K562 (cell line): ENCODE data around the gene RHAG. TPM values are rescaled to one million over a fixed set of nuclear protein-coding genes. Genes with fewer than 3 reads are reported as not detected.

Source experiments
- KAT2B ChIP-seq: IDR thresholded peaks from one replicate; pipeline ENCODE4 v1.6.1; 2012; ENCODE audit warnings: low read depth, mild to moderate bottlenecking, control low read depth, inconsistent platforms, low read length, moderate library complexity
- MECOM ChIP-seq: fragments of 250-450 bp; sonication (Bioruptor Pico); IDR thresholded peaks from 2 replicates; pipeline ENCODE4 v1.8.0; 2022; ENCODE audit warnings: inconsistent platforms
- MIER1 ChIP-seq: fragments of 450-650 bp; IDR thresholded peaks from 2 replicates; pipeline ENCODE4 v1.6.1; 2016; ENCODE audit warnings: antibody characterized with exemption, mild to moderate bottlenecking, low read depth
- SRSF9 ChIP-seq: fragments of 200-400 bp; formaldehyde crosslinking; IDR thresholded peaks from 2 replicates; pipeline ENCODE4 v1.6.1; 2017; ENCODE audit warnings: low read depth, low read length, borderline replicate concordance
- ZNF124 ChIP-seq: sonication (generic); formaldehyde crosslinking; IDR thresholded peaks from 2 replicates; pipeline ENCODE4 v1.8.1; 2022; ENCODE audit warnings: missing genetic modification reagents
- polyA plus RNA-seq, 8 experiments: library from polyadenylated mRNA; depleted of rRNA in 4 of 8; stranded (reverse) in 5 of 8; unstranded in 3 of 8; fragments of >200 nt; fragmentation: Nextera tagmentation in 2 of 8; fragmentation: Illumina TruSeq in 1 of 8; extraction: Ambion mirVana in 2 of 8; extraction: Trizol in 1 of 8; gene quantifications; 2 replicates each; pipeline versions ENCODE4 v1.2.1 to v1.2.3, GENCODE V29; 2011 to 2014; ENCODE audit warnings: inconsistent platforms in 1 of 8, missing spikeins in 1 of 8
- total RNA-seq, 7 experiments: library from RNA; depleted of rRNA in 6 of 7; stranded (reverse); fragments of >200 nt in 6 of 7; fragmentation: Illumina TruSeq in 2 of 7; extraction: Trizol in 2 of 7; gene quantifications; 2 replicates each; pipeline versions ENCODE4 v1.2.1 to v1.2.3, GENCODE V29; 2011 to 2021; ENCODE audit warnings: low replicate concordance in 1 of 7
- TF ChIP-seq, protein P1 (sequence below): fragments of 200-600 bp; sonication (generic); IDR thresholded peaks from one replicate; pipeline ENCODE4 v1.6.1; 2012; ENCODE audit warnings: mild to moderate bottlenecking, low read depth, low read length, inconsistent platforms
- TF ChIP-seq, protein P2 (sequence below): fragments of 450-650 bp; formaldehyde crosslinking; IDR thresholded peaks from 2 replicates; pipeline ENCODE4 v1.4.0; 2020; ENCODE audit warnings: mild to moderate bottlenecking
- TF ChIP-seq, protein P3 (sequence below): fragments of 150-350 bp; conservative IDR thresholded peaks from 2 replicates; pipeline ENCODE4 v1.6.1; 2014; ENCODE audit warnings: low read length

Gene RHAG
- total and polyA plus RNA-seq, 9 of the 15 experiments (the other 6 are each of a cell fraction or from before 2014, with no cell fraction given), result 290 to 1,202 (median 505) TPM

DNA sequence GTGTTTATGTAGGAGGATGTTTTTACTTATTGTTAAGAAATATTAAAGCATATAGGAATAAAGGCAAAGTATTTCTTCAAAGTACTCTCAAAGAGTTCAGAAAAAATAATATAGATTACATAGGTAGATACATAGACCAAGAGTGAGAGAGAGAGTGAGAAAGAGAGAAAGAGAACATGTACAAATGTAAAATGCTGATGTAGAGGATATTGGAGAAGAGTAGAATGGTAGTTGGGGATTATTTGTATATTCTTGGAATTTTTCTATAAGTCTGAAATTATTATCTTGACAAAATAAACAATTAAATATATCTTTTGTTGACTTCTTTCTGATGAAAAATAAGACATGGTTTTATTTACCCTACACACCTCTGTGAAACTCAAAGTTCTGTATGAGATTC lies 57.0 kb downstream of the RHAG start (continued):
- TF ChIP-seq, protein P1, sequence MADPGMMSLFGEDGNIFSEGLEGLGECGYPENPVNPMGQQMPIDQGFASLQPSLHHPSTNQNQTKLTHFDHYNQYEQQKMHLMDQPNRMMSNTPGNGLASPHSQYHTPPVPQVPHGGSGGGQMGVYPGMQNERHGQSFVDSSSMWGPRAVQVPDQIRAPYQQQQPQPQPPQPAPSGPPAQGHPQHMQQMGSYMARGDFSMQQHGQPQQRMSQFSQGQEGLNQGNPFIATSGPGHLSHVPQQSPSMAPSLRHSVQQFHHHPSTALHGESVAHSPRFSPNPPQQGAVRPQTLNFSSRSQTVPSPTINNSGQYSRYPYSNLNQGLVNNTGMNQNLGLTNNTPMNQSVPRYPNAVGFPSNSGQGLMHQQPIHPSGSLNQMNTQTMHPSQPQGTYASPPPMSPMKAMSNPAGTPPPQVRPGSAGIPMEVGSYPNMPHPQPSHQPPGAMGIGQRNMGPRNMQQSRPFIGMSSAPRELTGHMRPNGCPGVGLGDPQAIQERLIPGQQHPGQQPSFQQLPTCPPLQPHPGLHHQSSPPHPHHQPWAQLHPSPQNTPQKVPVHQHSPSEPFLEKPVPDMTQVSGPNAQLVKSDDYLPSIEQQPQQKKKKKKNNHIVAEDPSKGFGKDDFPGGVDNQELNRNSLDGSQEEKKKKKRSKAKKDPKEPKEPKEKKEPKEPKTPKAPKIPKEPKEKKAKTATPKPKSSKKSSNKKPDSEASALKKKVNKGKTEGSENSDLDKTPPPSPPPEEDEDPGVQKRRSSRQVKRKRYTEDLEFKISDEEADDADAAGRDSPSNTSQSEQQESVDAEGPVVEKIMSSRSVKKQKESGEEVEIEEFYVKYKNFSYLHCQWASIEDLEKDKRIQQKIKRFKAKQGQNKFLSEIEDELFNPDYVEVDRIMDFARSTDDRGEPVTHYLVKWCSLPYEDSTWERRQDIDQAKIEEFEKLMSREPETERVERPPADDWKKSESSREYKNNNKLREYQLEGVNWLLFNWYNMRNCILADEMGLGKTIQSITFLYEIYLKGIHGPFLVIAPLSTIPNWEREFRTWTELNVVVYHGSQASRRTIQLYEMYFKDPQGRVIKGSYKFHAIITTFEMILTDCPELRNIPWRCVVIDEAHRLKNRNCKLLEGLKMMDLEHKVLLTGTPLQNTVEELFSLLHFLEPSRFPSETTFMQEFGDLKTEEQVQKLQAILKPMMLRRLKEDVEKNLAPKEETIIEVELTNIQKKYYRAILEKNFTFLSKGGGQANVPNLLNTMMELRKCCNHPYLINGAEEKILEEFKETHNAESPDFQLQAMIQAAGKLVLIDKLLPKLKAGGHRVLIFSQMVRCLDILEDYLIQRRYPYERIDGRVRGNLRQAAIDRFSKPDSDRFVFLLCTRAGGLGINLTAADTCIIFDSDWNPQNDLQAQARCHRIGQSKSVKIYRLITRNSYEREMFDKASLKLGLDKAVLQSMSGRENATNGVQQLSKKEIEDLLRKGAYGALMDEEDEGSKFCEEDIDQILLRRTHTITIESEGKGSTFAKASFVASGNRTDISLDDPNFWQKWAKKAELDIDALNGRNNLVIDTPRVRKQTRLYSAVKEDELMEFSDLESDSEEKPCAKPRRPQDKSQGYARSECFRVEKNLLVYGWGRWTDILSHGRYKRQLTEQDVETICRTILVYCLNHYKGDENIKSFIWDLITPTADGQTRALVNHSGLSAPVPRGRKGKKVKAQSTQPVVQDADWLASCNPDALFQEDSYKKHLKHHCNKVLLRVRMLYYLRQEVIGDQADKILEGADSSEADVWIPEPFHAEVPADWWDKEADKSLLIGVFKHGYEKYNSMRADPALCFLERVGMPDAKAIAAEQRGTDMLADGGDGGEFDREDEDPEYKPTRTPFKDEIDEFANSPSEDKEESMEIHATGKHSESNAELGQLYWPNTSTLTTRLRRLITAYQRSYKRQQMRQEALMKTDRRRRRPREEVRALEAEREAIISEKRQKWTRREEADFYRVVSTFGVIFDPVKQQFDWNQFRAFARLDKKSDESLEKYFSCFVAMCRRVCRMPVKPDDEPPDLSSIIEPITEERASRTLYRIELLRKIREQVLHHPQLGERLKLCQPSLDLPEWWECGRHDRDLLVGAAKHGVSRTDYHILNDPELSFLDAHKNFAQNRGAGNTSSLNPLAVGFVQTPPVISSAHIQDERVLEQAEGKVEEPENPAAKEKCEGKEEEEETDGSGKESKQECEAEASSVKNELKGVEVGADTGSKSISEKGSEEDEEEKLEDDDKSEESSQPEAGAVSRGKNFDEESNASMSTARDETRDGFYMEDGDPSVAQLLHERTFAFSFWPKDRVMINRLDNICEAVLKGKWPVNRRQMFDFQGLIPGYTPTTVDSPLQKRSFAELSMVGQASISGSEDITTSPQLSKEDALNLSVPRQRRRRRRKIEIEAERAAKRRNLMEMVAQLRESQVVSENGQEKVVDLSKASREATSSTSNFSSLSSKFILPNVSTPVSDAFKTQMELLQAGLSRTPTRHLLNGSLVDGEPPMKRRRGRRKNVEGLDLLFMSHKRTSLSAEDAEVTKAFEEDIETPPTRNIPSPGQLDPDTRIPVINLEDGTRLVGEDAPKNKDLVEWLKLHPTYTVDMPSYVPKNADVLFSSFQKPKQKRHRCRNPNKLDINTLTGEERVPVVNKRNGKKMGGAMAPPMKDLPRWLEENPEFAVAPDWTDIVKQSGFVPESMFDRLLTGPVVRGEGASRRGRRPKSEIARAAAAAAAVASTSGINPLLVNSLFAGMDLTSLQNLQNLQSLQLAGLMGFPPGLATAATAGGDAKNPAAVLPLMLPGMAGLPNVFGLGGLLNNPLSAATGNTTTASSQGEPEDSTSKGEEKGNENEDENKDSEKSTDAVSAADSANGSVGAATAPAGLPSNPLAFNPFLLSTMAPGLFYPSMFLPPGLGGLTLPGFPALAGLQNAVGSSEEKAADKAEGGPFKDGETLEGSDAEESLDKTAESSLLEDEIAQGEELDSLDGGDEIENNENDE, result no peak
- TF ChIP-seq KAT2B, result no peak
- TF ChIP-seq SRSF9, result no peak
- TF ChIP-seq, protein P2, sequence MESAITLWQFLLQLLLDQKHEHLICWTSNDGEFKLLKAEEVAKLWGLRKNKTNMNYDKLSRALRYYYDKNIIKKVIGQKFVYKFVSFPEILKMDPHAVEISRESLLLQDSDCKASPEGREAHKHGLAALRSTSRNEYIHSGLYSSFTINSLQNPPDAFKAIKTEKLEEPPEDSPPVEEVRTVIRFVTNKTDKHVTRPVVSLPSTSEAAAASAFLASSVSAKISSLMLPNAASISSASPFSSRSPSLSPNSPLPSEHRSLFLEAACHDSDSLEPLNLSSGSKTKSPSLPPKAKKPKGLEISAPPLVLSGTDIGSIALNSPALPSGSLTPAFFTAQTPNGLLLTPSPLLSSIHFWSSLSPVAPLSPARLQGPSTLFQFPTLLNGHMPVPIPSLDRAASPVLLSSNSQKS (CRISPR knock-in tag), result no peak
- TF ChIP-seq MIER1, result no peak
- TF ChIP-seq ZNF124 (CRISPR knock-in tag), result no peak
- TF ChIP-seq, protein P3, sequence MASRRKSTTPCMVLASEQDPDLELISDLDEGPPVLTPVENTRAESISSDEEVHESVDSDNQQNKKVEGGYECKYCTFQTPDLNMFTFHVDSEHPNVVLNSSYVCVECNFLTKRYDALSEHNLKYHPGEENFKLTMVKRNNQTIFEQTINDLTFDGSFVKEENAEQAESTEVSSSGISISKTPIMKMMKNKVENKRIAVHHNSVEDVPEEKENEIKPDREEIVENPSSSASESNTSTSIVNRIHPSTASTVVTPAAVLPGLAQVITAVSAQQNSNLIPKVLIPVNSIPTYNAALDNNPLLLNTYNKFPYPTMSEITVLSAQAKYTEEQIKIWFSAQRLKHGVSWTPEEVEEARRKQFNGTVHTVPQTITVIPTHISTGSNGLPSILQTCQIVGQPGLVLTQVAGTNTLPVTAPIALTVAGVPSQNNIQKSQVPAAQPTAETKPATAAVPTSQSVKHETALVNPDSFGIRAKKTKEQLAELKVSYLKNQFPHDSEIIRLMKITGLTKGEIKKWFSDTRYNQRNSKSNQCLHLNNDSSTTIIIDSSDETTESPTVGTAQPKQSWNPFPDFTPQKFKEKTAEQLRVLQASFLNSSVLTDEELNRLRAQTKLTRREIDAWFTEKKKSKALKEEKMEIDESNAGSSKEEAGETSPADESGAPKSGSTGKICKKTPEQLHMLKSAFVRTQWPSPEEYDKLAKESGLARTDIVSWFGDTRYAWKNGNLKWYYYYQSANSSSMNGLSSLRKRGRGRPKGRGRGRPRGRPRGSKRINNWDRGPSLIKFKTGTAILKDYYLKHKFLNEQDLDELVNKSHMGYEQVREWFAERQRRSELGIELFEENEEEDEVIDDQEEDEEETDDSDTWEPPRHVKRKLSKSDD, result no peak
- TF ChIP-seq MECOM, result no peak
